HepG2 (cell line): Measurements from ENCODE around the gene GARIN5A. TPM values are rescaled to one million over a fixed set of nuclear protein-coding genes. Genes with fewer than 3 reads are reported as not detected.

Source experiments
- ATAC-seq: fragments of 200-7000 bp; cut with Tn5 transposase; 3 replicates; pipeline ENCODE4 v1.9.1; 2020; ENCODE audit warnings: mild to moderate bottlenecking, moderate library complexity
- BruUV-seq: library from RNA; stranded (reverse); fragments of 400-500 nt; replicated peaks from 2 replicates; lab custom pipeline; 2021; lab: Mats Ljungman, UMichigan
- CTCF ChIA-PET: fragments of 300-600 bp; formaldehyde crosslinking; extraction: SDS; loops from one replicate; lab custom pipeline; 2021; ENCODE audit warnings: low total read pairs, inconsistent platforms, low intra/inter-chr PET ratio; lab: Yijun Ruan, JAX
- POLR2A ChIA-PET: fragments of 350-600 bp; sonication (Branson Sonifier 250); formaldehyde crosslinking; loops from one replicate; lab custom pipeline; 2020; ENCODE audit warnings: antibody characterized with exemption, inconsistent platforms; lab: Yijun Ruan, JAX
- DNase-seq: peaks from one replicate; pipeline ENCODE4 v3.0.0-alpha.2; 2015; ENCODE audit warnings: low spot score
- FAIRE-seq: peaks from 3 replicates; lab custom pipeline; 2011; peaks lifted over from hg19 to GRCh38; lab: Jason Lieb, UNC
- H2AFZ ChIP-seq: one replicate; pipeline ENCODE4 v1.6.1; 2011; ENCODE audit warnings: low read length, inconsistent platforms
- H3K27ac ChIP-seq: fragments of 300-600 bp; 3 replicates; pipeline ENCODE4 v1.8.0; 2011; ENCODE audit warnings: mixed run types, mild to moderate bottlenecking, mixed read lengths, low read length, inconsistent platforms; ENCODE audit not compliant: insufficient read depth; ENCODE audit errors: extremely low read length
- H3K27me3 ChIP-seq, 2 experiments: fragments of 200-600 bp in 1 of 2; 2 replicates in 1 of 2; 3 replicates in 1 of 2; pipeline versions ENCODE4 v1.6.0 to v1.8.0; 2011; ENCODE audit warnings: low read length in 2 of 2, mild to moderate bottlenecking in 2 of 2, moderate library complexity in 2 of 2, inconsistent platforms in 1 of 2; ENCODE audit not compliant: insufficient read depth in 2 of 2, control insufficient read depth in 1 of 2
- H3K36me3 ChIP-seq, 2 experiments: fragments of 200-600 bp in 1 of 2; replicated peaks in 1 of 2; 2 replicates in 1 of 2; 3 replicates in 1 of 2; pipeline versions ENCODE4 v1.5.1 to v1.8.0; 2011; ENCODE audit warnings: low read length in 2 of 2, inconsistent platforms in 1 of 2; ENCODE audit not compliant: insufficient read depth in 2 of 2, control insufficient read depth in 1 of 2
- H3K4me1 ChIP-seq: 2 replicates; pipeline ENCODE4 v1.5.1; 2012; ENCODE audit warnings: low read length, inconsistent platforms; ENCODE audit not compliant: insufficient read depth
- H3K4me2 ChIP-seq: 2 replicates; pipeline ENCODE4 v1.6.0; 2011; ENCODE audit warnings: low read depth, low read length, inconsistent platforms
- H3K4me3 ChIP-seq, 3 experiments: fragments of 200-600 bp in 1 of 3; sonication (generic), shearing (Covaris generic) in 1 of 3; replicated peaks in 1 of 3; 2 replicates each; pipeline ENCODE4 v1.5.1; 2011 to 2016; ENCODE audit warnings: low read length in 3 of 3, inconsistent platforms in 2 of 3, low read depth in 2 of 3, mild to moderate bottlenecking in 2 of 3, control low read depth in 1 of 3, mixed read lengths in 1 of 3; ENCODE audit not compliant: insufficient read depth in 1 of 3
- H3K79me2 ChIP-seq: one replicate; pipeline ENCODE4 v1.6.1; 2011; ENCODE audit warnings: low read length, inconsistent platforms; ENCODE audit not compliant: insufficient read depth
- H3K9ac ChIP-seq: 2 replicates; pipeline ENCODE4 v1.6.0; 2011; ENCODE audit warnings: mild to moderate bottlenecking, low read depth, low read length, inconsistent platforms; ENCODE audit not compliant: insufficient read depth
- H3K9me3 ChIP-seq: 2 replicates; pipeline ENCODE4 v1.5.1; 2012; ENCODE audit warnings: mild to moderate bottlenecking, low read length
- H4K20me1 ChIP-seq: 2 replicates; pipeline ENCODE4 v1.6.0; 2011; ENCODE audit warnings: inconsistent platforms, mild to moderate bottlenecking, low read length, moderate library complexity; ENCODE audit not compliant: insufficient read depth
- MED1 ChIP-seq: sonication (generic); formaldehyde crosslinking; IDR thresholded peaks from 2 replicates; pipeline ENCODE4 v1.4.0; 2020; ENCODE audit warnings: missing genetic modification reagents
- RXRA ChIP-seq: sonication (generic); formaldehyde crosslinking; IDR thresholded peaks from 2 replicates; pipeline ENCODE4 v1.5.1; 2020; ENCODE audit warnings: missing genetic modification reagents
- STAT6 ChIP-seq: sonication (generic); formaldehyde crosslinking; IDR thresholded peaks from 2 replicates; pipeline ENCODE4 v1.4.0; 2020; ENCODE audit warnings: missing genetic modification reagents, mild to moderate bottlenecking, borderline replicate concordance
- TFDP1 ChIP-seq: IDR thresholded peaks from 2 replicates; pipeline ENCODE4 v1.6.1; 2016; ENCODE audit warnings: missing compliant biosample characterization, missing genetic modification reagents, borderline replicate concordance
- THRA ChIP-seq: sonication (generic); formaldehyde crosslinking; IDR thresholded peaks from 2 replicates; pipeline ENCODE4 v1.4.0; 2020; ENCODE audit warnings: missing genetic modification reagents, borderline replicate concordance
- ZNF256 ChIP-seq: sonication (generic); formaldehyde crosslinking; conservative IDR thresholded peaks from 2 replicates; pipeline ENCODE4 v1.4.0; 2020; ENCODE audit warnings: missing genetic modification reagents
- ZNF543 ChIP-seq: sonication (generic); formaldehyde crosslinking; IDR thresholded peaks from 2 replicates; pipeline ENCODE4 v1.4.0; 2020; ENCODE audit warnings: mild to moderate bottlenecking, missing genetic modification reagents
- ZNF768 ChIP-seq: sonication (generic); formaldehyde crosslinking; IDR thresholded peaks from 2 replicates; pipeline ENCODE4 v1.4.0; 2020; ENCODE audit warnings: missing genetic modification reagents
- ZNF878 ChIP-seq: sonication (generic); formaldehyde crosslinking; IDR thresholded peaks from 2 replicates; pipeline ENCODE4 v1.8.1; 2023; ENCODE audit warnings: mild to moderate bottlenecking, missing genetic modification reagents, moderate library complexity
- WGBS: methylation state at CpG from one replicate; pipeline ENCODE4 v1.1.6; 2017; ENCODE audit warnings: low lambda C conversion rate; 5-methylcytosine and 5-hydroxymethylcytosine counted together
- in situ Hi-C: cut with HindIII; loops from 2 replicates; pipeline ENCODE4 v1.10.0; 2017; ENCODE audit warnings: low pct_unique_long_range_greater_than_20kb; ENCODE audit not compliant: extremely low pct_ligation_motif_present
- intact Hi-C: fragments of 100-400 bp; cut with micrococcal nuclease; formaldehyde crosslinking; loops from one replicate; pipeline ENCODE4 v1.10.0; 2022; ENCODE audit not compliant: unreplicated experiment
- polyA plus RNA-seq, 8 experiments: library from polyadenylated mRNA; depleted of rRNA in 3 of 8; stranded (reverse) in 7 of 8; unstranded in 1 of 8; fragments of >200 nt; fragmentation: Illumina TruSeq in 4 of 8; extraction: Trizol in 4 of 8; gene quantifications; 2 replicates each; pipeline versions ENCODE4 v1.2.1 to v1.2.3, GENCODE V29; 2011 to 2016; ENCODE audit warnings: low read depth in 4 of 8, missing spikeins in 1 of 8, mixed read lengths in 1 of 8; ENCODE audit not compliant: insufficient read depth in 1 of 8
- total RNA-seq, 5 experiments: library from RNA; depleted of rRNA; stranded (reverse); fragments of >200 nt; fragmentation: Illumina TruSeq; extraction: Trizol; gene quantifications; 2 replicates each; pipeline ENCODE4 v1.2.3, GENCODE V29; 2016; ENCODE audit warnings: low read depth in 1 of 5

Gene GARIN5A
- total and polyA plus RNA-seq, 2 of the 13 experiments (the other 11 are each of a cell fraction or from before 2014, with no cell fraction given): not detected

GRCh38 chr19:50522881-50523280 lies 46.2 kb upstream of the GARIN5A start:
- ChIA-PET POLR2A (no interaction called here), CTCF (no interaction called here)
- no peak for FAIRE-seq
- TF ChIP-seq ZNF878 (no peak), ZNF768 (CRISPR knock-in tag) (peak; percentile 54; the same call in 1 of the 2 replicates), MED1 (CRISPR knock-in tag) (no peak)
- WGBS: 49% methylated on average over 9 of the region's 10 CpGs
- H3K4me3 ChIP-seq: no peak overlapping the region
- H3K36me3 ChIP-seq: no peaks in the 10 kb centered on the region
- H3K4me2 ChIP-seq: no peak overlapping the region
- ATAC-seq: no peak
- H2AFZ ChIP-seq: no peak overlapping the region
- DNase-seq: no peak
- intact Hi-C loops: no loop called here
- peaks cover 3 to 9% of the 10 kb centered on the region in 2 experiments; a peak in 2 of 5 replicates for H3K27me3 ChIP-seq
- no peaks in the 10 kb centered on the region for H3K9me3 ChIP-seq
- H4K20me1 ChIP-seq: no peaks in the 10 kb centered on the region
- in situ Hi-C loops: no loop called here
- no TSS peak for BruUV-seq
- no peaks in the 10 kb centered on the region for H3K79me2 ChIP-seq
- H3K27ac ChIP-seq: no peak overlapping the region
- no peak overlapping the region for H3K9ac ChIP-seq
- H3K4me1 ChIP-seq: peaks cover 8% of the 10 kb centered on the region

GRCh38 chr19:50520822-50521465 lies 44.3 kb upstream of the GARIN5A start:
- Histone ChIP-seq H3K27ac (no peak overlapping the region), H3K79me2 (no peaks in the 10 kb centered on the region), H3K9me3 (no peaks in the 10 kb centered on the region), H2AFZ (no peak overlapping the region), H4K20me1 (no peaks in the 10 kb centered on the region), H3K4me2 (no peak overlapping the region), H3K27me3 (peaks cover 3 to 9% of the 10 kb centered on the region in 2 experiments; a peak in 2 of 5 replicates), H3K4me1 (peaks cover 3% of the 10 kb centered on the region), H3K4me3 (no peak overlapping the region), H3K36me3 (no peaks in the 10 kb centered on the region), H3K9ac (no peak overlapping the region)
- POLR2A ChIA-PET: no interaction called here
- BruUV-seq: no TSS peak
- FAIRE-seq (no peak), DNase-seq (no peak), ATAC-seq (no peak)
- TF ChIP-seq STAT6 (CRISPR knock-in tag) (no peak), RXRA (CRISPR knock-in tag) (no peak), TFDP1 (no peak), ZNF543 (no peak), ZNF256 (no peak), THRA (CRISPR knock-in tag) (no peak)
- intact Hi-C loops (no loop called here), in situ Hi-C loops (no loop called here)
- 61% methylated on average over 17 of the region's 17 CpGs for WGBS
- CTCF ChIA-PET: no interaction called here
